Erythroblast (primary cell): ENCODE measurements around the gene PKLR.

Source experiments
- GATA1 ChIP-seq: IDR thresholded peaks from 2 replicates; pipeline ENCODE4 v1.6.1; 2011; ENCODE audit warnings: low read depth, mild to moderate bottlenecking, control low read depth, low read length, moderate library complexity
- POLR2A ChIP-seq: IDR thresholded peaks from 2 replicates; pipeline ENCODE4 v1.6.1; 2011; ENCODE audit warnings: mild to moderate bottlenecking, low read length

- no peak for TF ChIP-seq POLR2A
- no peak for TF ChIP-seq GATA1
These were observed 56.1 kb downstream of the PKLR start for GRCh38 chr1:155245163-155245524.
